GM21619 (cell line): ENCODE measurements around the gene RTN1.

Experiments used
- ATAC-seq: cut with Tn5 transposase; IDR thresholded peaks from one replicate; pipeline ENCODE4 v1.9.1; 2021; ENCODE audit not compliant: unreplicated experiment

RTN1 gene

DNA sequence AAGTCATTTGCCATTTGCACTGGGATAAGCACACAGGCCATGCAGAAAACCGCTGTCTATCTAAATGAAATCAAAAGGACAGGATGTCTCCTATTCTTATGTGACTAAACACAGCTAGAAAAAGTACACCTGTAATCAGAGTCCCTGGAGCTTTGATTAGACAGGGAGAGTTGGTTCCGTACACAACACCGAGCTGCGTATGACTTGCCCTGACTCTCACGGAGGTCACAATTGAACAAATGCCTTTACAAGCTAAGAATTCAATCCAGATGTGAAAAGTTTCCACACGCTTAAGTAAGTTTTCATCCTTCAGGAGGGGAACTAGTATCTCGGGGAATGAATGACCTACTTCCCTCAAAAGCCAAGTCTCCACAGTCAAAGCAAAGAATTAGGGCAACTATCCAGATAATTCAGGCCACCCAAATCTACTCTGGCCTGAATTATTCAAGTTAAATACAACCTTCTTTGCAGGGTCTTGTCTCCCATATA lies 67.5 kb downstream of the RTN1 start:
- ATAC-seq, result no peak

GRCh38 chr14:59788176-59788575 lies 82.4 kb downstream of the RTN1 start:
- ATAC-seq, result no peak

DNA sequence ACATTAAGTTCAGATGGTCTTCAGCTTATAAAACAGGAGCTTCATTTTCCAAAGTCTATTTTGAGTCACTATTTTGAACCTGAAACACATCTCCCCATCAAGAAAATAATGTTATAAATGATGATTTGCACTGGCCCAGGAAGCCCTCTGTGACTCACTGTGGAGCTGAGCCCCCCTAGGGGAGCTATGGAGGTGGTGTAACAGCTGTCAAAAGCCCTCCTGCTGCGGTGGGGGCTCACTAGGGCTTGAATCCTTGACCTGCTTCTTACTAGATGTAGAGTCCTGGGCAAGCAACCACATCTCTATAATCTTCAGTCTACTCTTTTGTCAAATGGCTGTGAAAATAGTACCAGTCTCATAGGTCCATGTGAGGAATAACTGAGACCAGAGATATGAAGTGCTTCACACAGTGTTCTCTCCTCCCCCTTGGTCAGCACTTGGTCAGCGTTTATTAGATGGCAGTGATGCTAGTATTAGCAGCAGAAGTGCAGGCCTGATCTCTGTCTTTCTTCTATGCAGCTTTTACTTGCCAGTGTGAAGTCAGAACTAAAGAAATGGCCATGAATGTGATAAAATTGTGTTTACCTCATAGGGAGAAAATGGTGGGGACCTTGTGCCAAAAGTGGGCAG lies 83.4 kb downstream of the RTN1 start:
- no peak for ATAC-seq

DNA sequence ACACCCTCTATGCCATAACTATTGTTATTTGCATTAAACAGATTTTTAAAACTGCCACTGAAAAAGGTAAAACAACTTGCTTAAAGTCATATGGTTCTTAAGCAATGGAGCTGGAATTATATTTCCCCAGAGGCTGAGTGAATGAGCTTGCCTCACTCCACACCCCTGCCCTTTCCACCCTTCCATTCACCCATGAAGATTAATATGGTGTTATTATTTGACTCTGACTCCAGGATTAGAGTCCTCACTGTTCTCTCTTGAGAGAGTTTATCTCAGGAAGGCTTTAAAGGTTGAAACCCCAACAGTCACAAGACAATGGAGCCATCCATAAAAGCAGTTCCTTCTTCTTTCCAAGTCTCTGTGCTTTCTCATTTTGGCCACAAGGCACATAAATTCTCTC lies 84.9 kb downstream of the RTN1 start:
- ATAC-seq, result no peak

DNA sequence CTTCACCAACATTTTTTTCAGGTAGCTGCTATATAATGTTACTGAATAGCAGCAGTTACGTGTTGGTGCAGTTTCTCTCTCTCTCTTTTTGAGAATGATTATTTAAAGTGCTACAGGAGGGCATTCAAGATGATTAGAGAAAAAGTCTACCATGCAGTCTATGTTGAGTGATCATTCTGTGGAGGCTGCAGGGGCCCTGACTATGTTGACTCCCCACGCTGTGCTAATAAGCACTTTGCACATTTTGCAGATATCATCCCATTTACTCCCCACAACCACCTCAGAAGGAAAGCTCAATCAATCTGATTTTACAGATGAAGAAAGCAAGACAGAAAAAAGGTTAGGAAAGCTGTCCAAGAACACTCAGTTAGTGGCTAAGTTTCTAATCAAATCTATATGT lies 87.8 kb downstream of the RTN1 start:
- ATAC-seq, result no peak

- no peak for ATAC-seq
Measured at GRCh38 chr14:59777006-59777579, 93.5 kb downstream of the RTN1 start.

DNA sequence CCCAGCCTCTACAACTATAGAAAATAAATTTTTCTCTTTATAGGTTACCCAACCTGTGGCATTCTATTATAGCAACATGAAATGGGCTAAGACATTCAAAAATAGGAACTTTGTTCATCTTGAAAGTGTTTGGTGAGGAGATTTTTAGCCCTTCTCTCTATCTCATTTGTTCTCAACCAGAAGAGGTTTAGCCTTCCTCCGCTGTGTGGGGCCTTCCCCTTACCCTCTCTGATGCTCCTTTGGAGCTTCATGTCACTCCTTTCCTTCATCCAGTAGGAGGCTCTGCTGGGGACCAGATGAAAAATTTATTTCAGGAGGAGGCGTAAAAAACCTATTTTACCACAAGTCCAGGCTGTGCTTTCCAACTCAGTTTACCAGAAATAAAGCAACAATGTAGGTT lies 94.1 kb downstream of the RTN1 start:
- ATAC-seq, result no peak

DNA sequence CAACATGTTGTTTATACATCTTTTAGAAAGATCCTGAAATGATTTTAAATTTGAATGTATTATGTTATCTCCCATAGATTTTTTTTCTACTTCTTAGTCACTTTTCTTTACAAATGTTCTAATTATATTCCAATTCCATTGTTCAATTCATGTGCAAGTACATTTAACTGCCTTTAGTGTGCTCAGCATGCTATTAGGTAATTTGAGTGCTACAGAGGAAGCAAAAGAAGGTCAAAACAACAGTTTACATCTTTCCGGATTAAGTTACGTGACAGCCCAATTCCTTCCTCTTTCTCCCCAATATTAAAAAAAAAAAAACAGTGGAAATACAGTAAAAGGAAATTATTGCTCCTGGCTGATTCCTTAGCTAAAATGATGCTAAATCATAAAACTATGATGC lies 98.3 kb downstream of the RTN1 start:
- ATAC-seq, result no peak

DNA sequence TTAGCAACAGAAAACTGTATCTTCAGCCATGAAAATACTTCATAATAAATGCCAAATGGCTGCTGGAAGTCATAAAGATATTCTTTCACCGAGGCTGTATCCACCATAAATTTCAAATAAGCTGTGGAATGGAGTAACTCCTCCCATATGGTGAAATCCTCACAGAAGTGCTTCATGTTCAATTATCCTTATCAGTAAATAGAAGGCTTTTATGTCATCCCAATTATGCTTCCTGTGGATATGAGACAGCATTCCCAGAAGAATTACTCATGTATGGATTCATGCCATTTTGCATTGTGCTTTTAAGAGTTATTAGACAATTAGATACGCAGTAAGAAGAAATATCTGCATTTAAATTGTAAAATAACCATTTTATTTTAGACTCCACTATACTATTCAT lies 99.0 kb downstream of the RTN1 start:
- no peak for ATAC-seq

- no peak for ATAC-seq
Measured at GRCh38 chr14:59769586-59769985, 101.0 kb downstream of the RTN1 start.

GRCh38 chr14:59768855-59769375 lies 101.7 kb downstream of the RTN1 start:
- ATAC-seq, result no peak

DNA sequence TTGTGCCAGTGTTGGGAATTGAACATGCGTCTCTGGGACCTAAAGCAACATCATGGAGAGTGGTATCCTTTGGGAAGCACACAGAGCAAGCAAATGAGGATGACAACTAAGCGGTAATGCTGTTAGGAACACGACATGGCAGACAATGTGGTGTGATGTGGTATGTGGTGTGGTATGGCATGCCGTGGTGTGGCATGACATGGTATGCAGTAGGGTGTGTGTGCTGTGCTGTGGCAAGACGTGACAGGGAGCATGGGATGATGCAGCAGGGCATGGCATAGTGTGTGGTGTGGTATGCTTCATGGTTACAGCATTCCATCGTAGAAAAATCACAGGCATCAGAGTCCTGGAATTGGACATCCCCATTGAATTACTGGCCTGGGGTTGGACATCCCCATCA lies 108.7 kb downstream of the RTN1 start:
- ATAC-seq, result no peak

- ATAC-seq, result no peak
Measured at GRCh38 chr14:59755409-59756135, 115.0 kb downstream of the RTN1 start.

DNA sequence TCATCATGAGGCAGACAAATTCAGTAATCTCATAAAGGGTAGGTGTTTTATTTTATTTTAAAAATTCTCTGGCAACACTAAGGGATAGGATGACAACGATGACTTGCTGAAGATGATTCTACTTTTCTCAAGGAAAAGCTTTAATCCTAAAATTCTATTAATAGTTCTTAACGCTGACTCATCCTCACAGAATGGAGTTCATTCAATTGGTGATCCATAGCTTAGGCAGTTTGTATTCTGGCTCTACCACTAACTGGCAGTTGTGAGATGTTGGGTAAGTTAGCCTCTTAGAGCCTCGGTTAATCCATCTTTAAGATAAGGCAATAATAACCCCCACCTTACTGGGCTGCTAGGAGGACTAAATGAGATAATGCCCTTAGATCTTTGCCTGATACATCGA lies 116.3 kb downstream of the RTN1 start:
- ATAC-seq, result no peak

GRCh38 chr14:59753512-59753911 lies 117.1 kb downstream of the RTN1 start:
- ATAC-seq, result no peak

- no peak for ATAC-seq
Measured at GRCh38 chr14:59751578-59751977, 119.0 kb downstream of the RTN1 start.

GRCh38 chr14:59739794-59740193 lies 130.8 kb downstream of the RTN1 start:
- ATAC-seq, result no peak

- no peak for ATAC-seq
Measured at GRCh38 chr14:59728304-59728703, 142.3 kb downstream of the RTN1 start.

- no peak for ATAC-seq
Measured at GRCh38 chr14:59727073-59727661, 143.4 kb downstream of the RTN1 start.

- ATAC-seq, result no peak
Measured at GRCh38 chr14:59711080-59711479, 159.5 kb downstream of the RTN1 start.

- ATAC-seq, result no peak
Measured at GRCh38 chr14:59707778-59708561, 162.6 kb downstream of the RTN1 start.
